ENCODE results near the gene KRTAP10-12. TPM values are rescaled to one million over a fixed set of nuclear protein-coding genes. Genes with fewer than 3 reads are reported as not detected.

KRTAP10-12 gene
- total RNA-seq, 1 donor from 2014 or later, result not detected

- H3K4me1 Mint-ChIP-seq (ENCODE audit: unreplicated experiment), result peaks cover 12% of the 10 kb centered on the region
Measured at GRCh38 chr21:44714905-44715304, 17.9 kb downstream of the KRTAP10-12 start.

GRCh38 chr21:44716984-44717383, 20.0 kb downstream of the KRTAP10-12 start:
- Mint-ChIP-seq H3K4me3 (no peak overlapping the region), H3K9me3 (no peaks in the 10 kb centered on the region), H3K4me1 (ENCODE audit: unreplicated experiment) (peaks cover 3% of the 10 kb centered on the region), H3K27ac (no peak overlapping the region), H3K27me3 (peaks cover 72% of the 10 kb centered on the region), H3K36me3 (no peaks in the 10 kb centered on the region)
- DNase-seq (ENCODE audit: extremely low spot score, unreplicated experiment), result no peak
- no peak for TF ChIP-seq CTCF (conservative IDR thresholded peaks at IDR 0.05)

More at GRCh38 chr21:44714905-44715304, 17.9 kb downstream of the KRTAP10-12 start:
- Mint-ChIP-seq H3K27me3 (peaks cover 87% of the 10 kb centered on the region), H3K4me3 (no peak overlapping the region), H3K36me3 (no peaks in the 10 kb centered on the region), H3K27ac (no peak overlapping the region), H3K9me3 (no peaks in the 10 kb centered on the region)
- DNase-seq (ENCODE audit: extremely low spot score, unreplicated experiment), result peak; percentile 20
- TF ChIP-seq CTCF (conservative IDR thresholded peaks at IDR 0.05), result no peak

GRCh38 chr21:44718093-44718492, 21.1 kb downstream of the KRTAP10-12 start:
- Mint-ChIP-seq H3K27ac (no peak overlapping the region), H3K36me3 (no peaks in the 10 kb centered on the region), H3K4me1 (ENCODE audit: unreplicated experiment) (peaks cover 11% of the 10 kb centered on the region), H3K9me3 (no peaks in the 10 kb centered on the region), H3K27me3 (peaks cover 69% of the 10 kb centered on the region), H3K4me3 (no peak overlapping the region)
- TF ChIP-seq CTCF (conservative IDR thresholded peaks at IDR 0.05), result no peak
- no peak for DNase-seq (ENCODE audit: extremely low spot score, unreplicated experiment)

GRCh38 chr21:44718571-44718970, 21.6 kb downstream of the KRTAP10-12 start:
- no peak overlapping the region for H3K4me3 Mint-ChIP-seq
- DNase-seq (ENCODE audit: extremely low spot score, unreplicated experiment), result peak; percentile 55
- peaks cover 13% of the 10 kb centered on the region for H3K4me1 Mint-ChIP-seq (ENCODE audit: unreplicated experiment)
- no peak for TF ChIP-seq CTCF (conservative IDR thresholded peaks at IDR 0.05)
- no peaks in the 10 kb centered on the region for H3K36me3 Mint-ChIP-seq
- H3K9me3 Mint-ChIP-seq, result no peaks in the 10 kb centered on the region
- no peak overlapping the region for H3K27ac Mint-ChIP-seq
- H3K27me3 Mint-ChIP-seq, result peaks cover 66% of the 10 kb centered on the region

GRCh38 chr21:44720170-44720569, 23.2 kb downstream of the KRTAP10-12 start:
- no peak overlapping the region for H3K4me3 Mint-ChIP-seq
- no peak overlapping the region for H3K27ac Mint-ChIP-seq
- TF ChIP-seq CTCF (conservative IDR thresholded peaks at IDR 0.05), result no peak
- peaks cover 54% of the 10 kb centered on the region for H3K27me3 Mint-ChIP-seq
- DNase-seq (ENCODE audit: extremely low spot score, unreplicated experiment), result peak; percentile 4
- peaks cover 10% of the 10 kb centered on the region for H3K4me1 Mint-ChIP-seq (ENCODE audit: unreplicated experiment)
- H3K36me3 Mint-ChIP-seq, result no peaks in the 10 kb centered on the region
- no peaks in the 10 kb centered on the region for H3K9me3 Mint-ChIP-seq

GRCh38 chr21:44722731-44723130, 25.8 kb downstream of the KRTAP10-12 start:
- Mint-ChIP-seq H3K4me1 (ENCODE audit: unreplicated experiment) (peaks cover 10% of the 10 kb centered on the region), H3K4me3 (peak overlapping the region; percentile 74), H3K36me3 (no peaks in the 10 kb centered on the region), H3K27ac (peak overlapping the region; percentile 83), H3K27me3 (peaks cover 46% of the 10 kb centered on the region), H3K9me3 (no peaks in the 10 kb centered on the region)
- no peak for TF ChIP-seq CTCF (conservative IDR thresholded peaks at IDR 0.05)
- peak; percentile 54 for DNase-seq (ENCODE audit: extremely low spot score, unreplicated experiment)

Measured in type B pancreatic cell (in vitro differentiated cells).